Testis (tissue), 2 donors: ENCODE data around the gene EDAR.

Source experiments
- CTCF ChIP-seq, 3 experiments: fragments of 450-650 bp in 2 of 3; fragments of 200-600 bp in 1 of 3; sonication (generic) in 1 of 3; IDR thresholded peaks; one replicate each; pipeline ENCODE4 v1.5.1; 2016 to 2019; ENCODE audit warnings: antibody characterized with exemption in 3 of 3, mild to moderate bottlenecking in 2 of 3, moderate library complexity in 1 of 3
- POLR2A ChIP-seq: fragments of 450-650 bp; IDR thresholded peaks from one replicate; pipeline ENCODE4 v1.6.1; 2017; ENCODE audit warnings: antibody characterized with exemption, mild to moderate bottlenecking, moderate library complexity

- no peak for TF ChIP-seq CTCF (IDR thresholded peaks at IDR 0.05)
- no peak for TF ChIP-seq POLR2A
These were observed 42.0 kb upstream of the EDAR start for GRCh38 chr2:109030870-109031475.
